ENCODE measurements around the gene MAP3K8.
"Not testable (repeated sequence)": the region's sequence is repeated elsewhere in the genome, so short reads cannot be mapped to it uniquely, and the experiment has no call there.

Gene MAP3K8

GRCh38 chr10:30447125-30447799 is 13.3 kb downstream of the MAP3K8 start:
- no peak for DNase-seq (ENCODE audit: low spot score)

- no peak for DNase-seq (ENCODE audit: low spot score)
These were observed 14.1 kb downstream of the MAP3K8 start for GRCh38 chr10:30448092-30448491.

- DNase-seq (ENCODE audit: low spot score), result no peak
These were observed 20.0 kb downstream of the MAP3K8 start for GRCh38 chr10:30453764-30454527.

- DNase-seq (ENCODE audit: low spot score), result no peak
These were observed 20.9 kb downstream of the MAP3K8 start for GRCh38 chr10:30454744-30455510.

- no peak for DNase-seq (ENCODE audit: low spot score)
These were observed 21.8 kb downstream of the MAP3K8 start for GRCh38 chr10:30455816-30456215.

GRCh38 chr10:30456266-30456665 is 22.3 kb downstream of the MAP3K8 start:
- DNase-seq (ENCODE audit: low spot score), result peak; percentile 17

- DNase-seq (ENCODE audit: low spot score), result peak; percentile 74
These were observed 25.3 kb downstream of the MAP3K8 start for GRCh38 chr10:30459283-30459682.

- DNase-seq (ENCODE audit: low spot score), result no peak
These were observed 26.1 kb downstream of the MAP3K8 start for GRCh38 chr10:30460121-30460520.

- no peak for DNase-seq (ENCODE audit: low spot score)
These were observed 28.5 kb downstream of the MAP3K8 start for GRCh38 chr10:30462513-30462912.

GRCh38 chr10:30463944-30464451 is 30.0 kb downstream of the MAP3K8 start:
- no peak for DNase-seq (ENCODE audit: low spot score)

- no peak for DNase-seq (ENCODE audit: low spot score)
These were observed 30.7 kb downstream of the MAP3K8 start for GRCh38 chr10:30464675-30465074.

- DNase-seq (ENCODE audit: low spot score), result no peak
These were observed 32.5 kb downstream of the MAP3K8 start for GRCh38 chr10:30466445-30466844.

- DNase-seq (ENCODE audit: low spot score), result peak; percentile 43
These were observed 33.8 kb downstream of the MAP3K8 start for GRCh38 chr10:30467651-30468338.

- DNase-seq (ENCODE audit: low spot score), result no peak
These were observed 38.6 kb downstream of the MAP3K8 start for GRCh38 chr10:30472414-30473155.

GRCh38 chr10:30475515-30475914 is 41.5 kb downstream of the MAP3K8 start:
- not testable (repeated sequence) for DNase-seq (ENCODE audit: low spot score)

- no peak for DNase-seq (ENCODE audit: low spot score)
These were observed 42.6 kb downstream of the MAP3K8 start for GRCh38 chr10:30476511-30477155.

GRCh38 chr10:30479513-30479912 is 45.5 kb downstream of the MAP3K8 start:
- DNase-seq (ENCODE audit: low spot score), result not testable (repeated sequence)

- DNase-seq (ENCODE audit: low spot score), result no peak
These were observed 47.6 kb downstream of the MAP3K8 start for GRCh38 chr10:30481603-30482002.

GRCh38 chr10:30488316-30488715 is 54.3 kb downstream of the MAP3K8 start:
- peak; percentile 23 for DNase-seq (ENCODE audit: low spot score)

- no peak for DNase-seq (ENCODE audit: low spot score)
These were observed 55.4 kb downstream of the MAP3K8 start for GRCh38 chr10:30489346-30489745.
